ENCODE measurements around the gene TP63. TPM values are rescaled to one million over a fixed set of nuclear protein-coding genes. Genes with fewer than 3 reads are reported as not detected.

The TP63 gene
- total RNA-seq, 1 donor from 2014 or later = 1.1 TPM

GRCh38 chr3:189688262-189688661 is 57.1 kb downstream of the TP63 start:
- H3K9me3 Mint-ChIP-seq (ENCODE audit: unreplicated experiment) = no peaks in the 10 kb centered on the region
- H3K27ac Mint-ChIP-seq (ENCODE audit: unreplicated experiment) = no peak overlapping the region
- Histone ChIP-seq H4K20me1 (ENCODE audit: insufficient read depth, low read length) (no peaks in the 10 kb centered on the region), H3K36me3 (ENCODE audit: insufficient read depth, low read length) (no peaks in the 10 kb centered on the region), H3K27me3 (ENCODE audit: insufficient read depth, low read length) (no peaks in the 10 kb centered on the region), H3K9ac (ENCODE audit: low read length) (no peak overlapping the region), H3K4me1 (ENCODE audit: insufficient read depth, low read length) (peaks cover 13% of the 10 kb centered on the region), H2AFZ (ENCODE audit: low read depth, low read length) (no peak overlapping the region), H3K4me3 (ENCODE audit: insufficient read depth, low read depth, low read length) (no peak overlapping the region), H3K9me3 (ENCODE audit: insufficient read depth, low read depth, low read length) (no peaks in the 10 kb centered on the region), H3K79me2 (ENCODE audit: insufficient read depth, low read length) (no peaks in the 10 kb centered on the region), H3K27ac (ENCODE audit: low read depth, low read length) (no peak overlapping the region), H3K4me2 (ENCODE audit: low read length) (no peak overlapping the region)
- peaks cover 25% of the 10 kb centered on the region for H3K4me1 Mint-ChIP-seq (ENCODE audit: low read depth, unreplicated experiment)
- no peaks in the 10 kb centered on the region for H3K27me3 Mint-ChIP-seq (ENCODE audit: low read depth, unreplicated experiment)
- TF ChIP-seq CTCF (IDR thresholded peaks at IDR 0.05; ENCODE audit: insufficient read depth, low read depth, low read length) (no peak), EZH2 (IDR thresholded peaks at IDR 0.05; ENCODE audit: insufficient read depth, low read length) (no peak)
- DNase-seq (ENCODE audit: low read depth) = no peak
- FAIRE-seq = peak; percentile 23
- H3K36me3 Mint-ChIP-seq (ENCODE audit: low read depth, unreplicated experiment) = no peaks in the 10 kb centered on the region
- no peak overlapping the region for H3K4me3 Mint-ChIP-seq (ENCODE audit: unreplicated experiment)

GRCh38 chr3:189689625-189690024 is 58.4 kb downstream of the TP63 start:
- H3K4me3 Mint-ChIP-seq (ENCODE audit: unreplicated experiment) = no peak overlapping the region
- H3K9me3 Mint-ChIP-seq (ENCODE audit: unreplicated experiment) = no peaks in the 10 kb centered on the region
- H3K9ac ChIP-seq (ENCODE audit: low read length) = no peak overlapping the region
- H3K79me2 ChIP-seq (ENCODE audit: insufficient read depth, low read length) = no peaks in the 10 kb centered on the region
- H3K4me1 ChIP-seq (ENCODE audit: insufficient read depth, low read length) = peaks cover 13% of the 10 kb centered on the region
- H2AFZ ChIP-seq (ENCODE audit: low read depth, low read length) = no peak overlapping the region
- FAIRE-seq (no peak), DNase-seq (ENCODE audit: low read depth) (no peak)
- no peak overlapping the region for H3K4me3 ChIP-seq (ENCODE audit: insufficient read depth, low read depth, low read length)
- no peaks in the 10 kb centered on the region for H3K27me3 ChIP-seq (ENCODE audit: insufficient read depth, low read length)
- H3K27ac Mint-ChIP-seq (ENCODE audit: unreplicated experiment) = no peak overlapping the region
- H3K4me2 ChIP-seq (ENCODE audit: low read length) = no peak overlapping the region
- no peaks in the 10 kb centered on the region for H3K27me3 Mint-ChIP-seq (ENCODE audit: low read depth, unreplicated experiment)
- H3K9me3 ChIP-seq (ENCODE audit: insufficient read depth, low read depth, low read length) = no peaks in the 10 kb centered on the region
- H3K36me3 ChIP-seq (ENCODE audit: insufficient read depth, low read length) = no peaks in the 10 kb centered on the region
- no peaks in the 10 kb centered on the region for H4K20me1 ChIP-seq (ENCODE audit: insufficient read depth, low read length)
- no peaks in the 10 kb centered on the region for H3K36me3 Mint-ChIP-seq (ENCODE audit: low read depth, unreplicated experiment)
- no peak overlapping the region for H3K27ac ChIP-seq (ENCODE audit: low read depth, low read length)
- TF ChIP-seq CTCF (IDR thresholded peaks at IDR 0.05; ENCODE audit: insufficient read depth, low read depth, low read length) = no peak
- no peak for TF ChIP-seq EZH2 (IDR thresholded peaks at IDR 0.05; ENCODE audit: insufficient read depth, low read length)
- peaks cover 21% of the 10 kb centered on the region for H3K4me1 Mint-ChIP-seq (ENCODE audit: low read depth, unreplicated experiment)

GRCh38 chr3:189690237-189690636 is 59.0 kb downstream of the TP63 start:
- Mint-ChIP-seq H3K36me3 (ENCODE audit: low read depth, unreplicated experiment) (no peaks in the 10 kb centered on the region), H3K27ac (ENCODE audit: unreplicated experiment) (no peak overlapping the region), H3K4me1 (ENCODE audit: low read depth, unreplicated experiment) (peaks cover 16% of the 10 kb centered on the region), H3K27me3 (ENCODE audit: low read depth, unreplicated experiment) (no peaks in the 10 kb centered on the region), H3K9me3 (ENCODE audit: unreplicated experiment) (no peaks in the 10 kb centered on the region), H3K4me3 (ENCODE audit: unreplicated experiment) (no peak overlapping the region)
- no peak overlapping the region for H3K4me2 ChIP-seq (ENCODE audit: low read length)
- no peaks in the 10 kb centered on the region for H3K9me3 ChIP-seq (ENCODE audit: insufficient read depth, low read depth, low read length)
- DNase-seq (ENCODE audit: low read depth) (no peak), FAIRE-seq (no peak)
- peaks cover 11% of the 10 kb centered on the region for H3K4me1 ChIP-seq (ENCODE audit: insufficient read depth, low read length)
- H2AFZ ChIP-seq (ENCODE audit: low read depth, low read length) = no peak overlapping the region
- H3K4me3 ChIP-seq (ENCODE audit: insufficient read depth, low read depth, low read length) = no peak overlapping the region
- no peaks in the 10 kb centered on the region for H3K79me2 ChIP-seq (ENCODE audit: insufficient read depth, low read length)
- H4K20me1 ChIP-seq (ENCODE audit: insufficient read depth, low read length) = no peaks in the 10 kb centered on the region
- H3K27ac ChIP-seq (ENCODE audit: low read depth, low read length) = no peak overlapping the region
- H3K27me3 ChIP-seq (ENCODE audit: insufficient read depth, low read length) = no peaks in the 10 kb centered on the region
- H3K9ac ChIP-seq (ENCODE audit: low read length) = no peak overlapping the region
- no peak for TF ChIP-seq CTCF (IDR thresholded peaks at IDR 0.05; ENCODE audit: insufficient read depth, low read depth, low read length)
- TF ChIP-seq EZH2 (IDR thresholded peaks at IDR 0.05; ENCODE audit: insufficient read depth, low read length) = no peak
- no peaks in the 10 kb centered on the region for H3K36me3 ChIP-seq (ENCODE audit: insufficient read depth, low read length)

All from astrocyte (in vitro differentiated cells and primary cell).